Uterus (tissue), 4 donors: ENCODE measurements around the gene PTGIS. TPM values are rescaled to one million over a fixed set of nuclear protein-coding genes. Genes with fewer than 3 reads are reported as not detected.

ENCODE experiments used
- DNase-seq, 2 donors: peaks; one replicate each; pipeline ENCODE4 v3.0.0-alpha.2; 2019 to 2020
- H3K27ac ChIP-seq, 2 donors: fragments of 200-600 bp; sonication (generic); 1 replicate in 1 of 2; 2 replicates in 1 of 2; pipeline ENCODE4 v1.5.1; 2016 to 2018
- H3K27me3 ChIP-seq, 2 donors: fragments of 200-600 bp; sonication (generic); one replicate each; pipeline ENCODE4 v1.5.1; 2018 to 2019; ENCODE audit warnings: control low read depth in 1 of 2
- H3K36me3 ChIP-seq, 2 donors: fragments of 200-600 bp; sonication (generic); one replicate each; pipeline ENCODE4 v1.5.1; 2019; ENCODE audit warnings: control low read depth in 1 of 2
- H3K4me1 ChIP-seq, 2 donors: fragments of 200-600 bp; sonication (generic); one replicate each; pipeline ENCODE4 v1.5.1; 2018 to 2019; ENCODE audit warnings: control low read depth in 1 of 2
- H3K4me3 ChIP-seq, 2 donors: fragments of 200-600 bp; sonication (generic); 1 replicate in 1 of 2; 2 replicates in 1 of 2; pipeline ENCODE4 v1.5.1; 2018 to 2019; ENCODE audit warnings: mild to moderate bottlenecking in 1 of 2
- H3K9me3 ChIP-seq, 2 donors: fragments of 200-600 bp; sonication (generic); one replicate each; pipeline ENCODE4 v1.5.1; 2019; ENCODE audit warnings: control low read depth in 1 of 2
- POLR2A ChIP-seq, 2 donors: fragments of 450-650 bp; IDR thresholded peaks; one replicate each; pipeline ENCODE4 v1.6.1; 2016; ENCODE audit warnings: antibody characterized with exemption in 2 of 2, mild to moderate bottlenecking in 1 of 2, moderate library complexity in 1 of 2
- intact Hi-C: fragments of 100-400 bp; cut with DNase I; formaldehyde crosslinking; loops from one replicate; pipeline ENCODE4 v1.15.1; 2023; ENCODE audit warnings: low total_unique reads
- total RNA-seq, 4 donors: library from RNA; depleted of rRNA in 3 of 4; stranded (reverse); fragments of >200 nt in 3 of 4; gene quantifications; one replicate each; pipeline versions ENCODE4 v1.1.0 to v1.2.4, GENCODE V29; 2014 to 2023
- TF ChIP-seq, protein P1 (sequence below), 4 experiments: fragments of 200-600 bp in 2 of 4; fragments of 450-650 bp in 2 of 4; sonication (generic) in 2 of 4; IDR thresholded peaks; one replicate each; pipeline ENCODE4 v1.5.1; 2016 to 2019; ENCODE audit warnings: antibody characterized with exemption in 4 of 4, mild to moderate bottlenecking in 2 of 4, moderate library complexity in 1 of 4
- donor health status: DM: yes; HTN: yes; CAD: no.

Gene PTGIS
- total RNA-seq, 4 donors from 2014 or later: 64.7 to 460 (median 140) TPM

GRCh38 chr20:49594143-49594930, 26.4 kb upstream of the PTGIS start:
- Histone ChIP-seq H3K36me3 (no peaks in the 10 kb centered on the region), H3K9me3 (no peaks in the 10 kb centered on the region), H3K27me3 (no peaks in the 10 kb centered on the region), H3K4me3 (no peak overlapping the region), H3K27ac (peak overlapping the region; percentile 95 to 98), H3K4me1 (peaks cover 0 to 17% of the 10 kb centered on the region in 2 donors)
- DNase-seq: peak; percentile 81 to 84
- TF ChIP-seq, protein P1, sequence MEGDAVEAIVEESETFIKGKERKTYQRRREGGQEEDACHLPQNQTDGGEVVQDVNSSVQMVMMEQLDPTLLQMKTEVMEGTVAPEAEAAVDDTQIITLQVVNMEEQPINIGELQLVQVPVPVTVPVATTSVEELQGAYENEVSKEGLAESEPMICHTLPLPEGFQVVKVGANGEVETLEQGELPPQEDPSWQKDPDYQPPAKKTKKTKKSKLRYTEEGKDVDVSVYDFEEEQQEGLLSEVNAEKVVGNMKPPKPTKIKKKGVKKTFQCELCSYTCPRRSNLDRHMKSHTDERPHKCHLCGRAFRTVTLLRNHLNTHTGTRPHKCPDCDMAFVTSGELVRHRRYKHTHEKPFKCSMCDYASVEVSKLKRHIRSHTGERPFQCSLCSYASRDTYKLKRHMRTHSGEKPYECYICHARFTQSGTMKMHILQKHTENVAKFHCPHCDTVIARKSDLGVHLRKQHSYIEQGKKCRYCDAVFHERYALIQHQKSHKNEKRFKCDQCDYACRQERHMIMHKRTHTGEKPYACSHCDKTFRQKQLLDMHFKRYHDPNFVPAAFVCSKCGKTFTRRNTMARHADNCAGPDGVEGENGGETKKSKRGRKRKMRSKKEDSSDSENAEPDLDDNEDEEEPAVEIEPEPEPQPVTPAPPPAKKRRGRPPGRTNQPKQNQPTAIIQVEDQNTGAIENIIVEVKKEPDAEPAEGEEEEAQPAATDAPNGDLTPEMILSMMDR (IDR thresholded peaks at IDR 0.05): no peak
- TF ChIP-seq POLR2A (IDR thresholded peaks at IDR 0.05): no peak
- intact Hi-C loops: no loop called here

DNA sequence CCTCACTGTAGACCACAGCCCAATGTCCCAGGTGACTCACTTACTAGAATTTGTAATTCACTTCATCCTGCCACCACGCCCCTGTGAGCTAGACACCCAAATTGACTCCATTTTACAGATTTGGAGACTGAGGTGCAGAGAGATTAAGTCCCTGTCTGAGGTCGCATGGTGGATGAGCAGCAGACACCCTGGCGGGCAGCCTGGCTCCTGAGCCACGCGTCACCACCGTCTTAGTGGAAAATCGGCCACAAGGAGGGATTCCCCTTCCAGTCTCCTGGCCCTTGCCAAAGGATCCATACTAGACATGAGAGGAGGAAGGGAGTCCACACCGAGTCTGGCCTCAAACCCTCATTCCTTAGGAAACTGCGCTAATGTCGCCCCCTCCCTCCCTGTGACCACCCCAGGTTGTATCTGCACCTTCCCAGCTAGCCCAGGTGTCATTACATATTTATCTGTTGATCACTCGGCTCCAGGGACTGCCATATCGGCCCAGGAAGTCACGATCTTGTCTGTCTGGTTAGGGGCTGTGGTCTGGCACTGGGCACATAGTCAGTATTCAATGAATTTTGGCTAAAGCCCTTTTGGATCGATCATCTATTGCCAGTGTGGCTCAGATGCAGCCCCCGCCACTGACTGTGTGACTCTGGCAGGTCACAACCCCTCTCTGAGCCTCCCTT, 25.7 kb upstream of the PTGIS start:
- Histone ChIP-seq H3K27ac (peak overlapping the region; percentile 95 to 98), H3K4me3 (no peak overlapping the region), H3K27me3 (no peaks in the 10 kb centered on the region), H3K36me3 (no peaks in the 10 kb centered on the region), H3K9me3 (no peaks in the 10 kb centered on the region), H3K4me1 (peaks cover 3 to 20% of the 10 kb centered on the region in 2 donors)
- TF ChIP-seq, protein P1 (IDR thresholded peaks at IDR 0.05): no peak
- TF ChIP-seq POLR2A (IDR thresholded peaks at IDR 0.05): no peak
- DNase-seq: no peak
- intact Hi-C loops: no loop called here

DNA sequence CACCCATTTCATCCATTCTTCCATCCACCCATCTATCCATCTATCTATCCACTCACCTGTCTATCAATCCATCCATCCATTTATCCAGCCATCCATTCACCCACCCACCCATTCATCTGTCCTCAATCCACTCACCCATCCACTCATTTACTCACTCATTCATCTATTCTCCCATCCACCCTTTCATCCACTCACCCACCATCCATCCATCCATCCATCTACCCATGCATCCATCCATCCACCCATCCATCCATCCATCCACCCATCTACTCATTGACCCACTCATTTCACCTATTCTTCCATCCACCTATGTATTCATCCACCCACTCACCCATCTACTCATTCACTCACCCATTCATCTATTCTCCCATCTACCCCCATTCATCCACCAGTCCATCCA, 24.2 kb upstream of the PTGIS start:
- TF ChIP-seq POLR2A (IDR thresholded peaks at IDR 0.05): no peak
- TF ChIP-seq, protein P1 (IDR thresholded peaks at IDR 0.05): no peak
- H3K4me1 ChIP-seq: peaks cover 3 to 25% of the 10 kb centered on the region in 2 donors

GRCh38 chr20:49591217-49591865, 23.4 kb upstream of the PTGIS start:
- H3K4me1 ChIP-seq: peaks cover 3 to 28% of the 10 kb centered on the region in 2 donors
- TF ChIP-seq POLR2A (IDR thresholded peaks at IDR 0.05): no peak
- TF ChIP-seq, protein P1 (IDR thresholded peaks at IDR 0.05): no peak
- H3K4me3 ChIP-seq: no peak overlapping the region
- H3K27me3 ChIP-seq: no peaks in the 10 kb centered on the region
- H3K36me3 ChIP-seq: no peaks in the 10 kb centered on the region
- H3K9me3 ChIP-seq: no peaks in the 10 kb centered on the region
- peak overlapping the region; percentile 95 to 98 for H3K27ac ChIP-seq
- intact Hi-C loops: no loop called here
- peak; percentile 62 to 75 for DNase-seq

More for the DNA sequence above, 24.2 kb upstream of the PTGIS start:
- intact Hi-C loops: no loop called here
- no peak overlapping the region for H3K4me3 ChIP-seq
- H3K27me3 ChIP-seq: no peaks in the 10 kb centered on the region
- H3K36me3 ChIP-seq: no peaks in the 10 kb centered on the region
- H3K27ac ChIP-seq: peak overlapping the region; percentile 95 to 98
- no peaks in the 10 kb centered on the region for H3K9me3 ChIP-seq
- no peak for DNase-seq
